HG03139 (cell line): ENCODE measurements around the gene SPP1.
"Not testable (repeated sequence)": the region's sequence is repeated elsewhere in the genome, so short reads cannot be mapped to it uniquely, and the experiment has no call there.

ENCODE experiments used
- ATAC-seq: cut with Tn5 transposase; IDR thresholded peaks from one replicate; pipeline ENCODE4 v1.9.1; 2021; ENCODE audit not compliant: unreplicated experiment

The SPP1 gene

DNA sequence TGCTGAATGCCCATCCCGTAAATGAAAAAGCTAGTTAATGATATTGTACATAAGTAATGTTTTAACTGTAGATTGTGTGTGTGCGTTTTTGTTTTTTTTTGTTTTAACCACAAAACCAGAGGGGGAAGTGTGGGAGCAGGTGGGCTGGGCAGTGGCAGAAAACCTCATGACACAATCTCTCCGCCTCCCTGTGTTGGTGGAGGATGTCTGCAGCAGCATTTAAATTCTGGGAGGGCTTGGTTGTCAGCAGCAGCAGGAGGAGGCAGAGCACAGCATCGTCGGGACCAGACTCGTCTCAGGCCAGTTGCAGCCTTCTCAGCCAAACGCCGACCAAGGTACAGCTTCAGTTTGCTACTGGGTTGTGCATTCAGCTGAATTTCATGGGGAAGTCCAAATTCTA is at the start of gene SPP1:
SPP1 (plus strand) TSS at position 249 of the 400 bp plus-strand sequence. CDS start 1,182 bp downstream, outside the sequence.
- peak; percentile 94 for ATAC-seq

DNA sequence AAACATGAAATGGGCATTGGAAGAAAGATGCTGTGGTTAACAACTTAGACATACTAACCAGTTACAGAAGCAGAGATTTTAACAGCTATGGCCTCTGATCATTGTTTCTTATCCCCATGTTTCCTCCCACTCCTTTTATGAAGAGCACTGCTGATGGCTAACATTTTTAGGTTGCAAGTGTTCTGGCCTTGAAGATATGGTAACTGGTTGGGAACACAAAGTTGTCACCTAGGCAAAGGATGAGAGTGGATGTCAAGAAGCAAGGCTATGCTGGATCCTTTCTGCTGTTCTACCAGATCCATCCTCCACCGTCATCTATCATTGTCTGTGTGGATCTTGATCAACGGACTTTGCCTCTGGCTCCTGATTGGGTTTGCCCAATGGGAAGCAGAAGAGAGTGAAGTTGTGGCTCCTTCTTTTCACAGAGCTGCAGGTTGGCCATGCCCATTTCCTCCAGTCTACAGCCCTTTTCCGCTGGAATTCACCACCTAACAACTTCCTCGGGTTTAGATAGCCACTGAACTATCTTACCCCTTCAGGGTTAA is 48.9 kb upstream of the SPP1 start:
- ATAC-seq, result no peak

DNA sequence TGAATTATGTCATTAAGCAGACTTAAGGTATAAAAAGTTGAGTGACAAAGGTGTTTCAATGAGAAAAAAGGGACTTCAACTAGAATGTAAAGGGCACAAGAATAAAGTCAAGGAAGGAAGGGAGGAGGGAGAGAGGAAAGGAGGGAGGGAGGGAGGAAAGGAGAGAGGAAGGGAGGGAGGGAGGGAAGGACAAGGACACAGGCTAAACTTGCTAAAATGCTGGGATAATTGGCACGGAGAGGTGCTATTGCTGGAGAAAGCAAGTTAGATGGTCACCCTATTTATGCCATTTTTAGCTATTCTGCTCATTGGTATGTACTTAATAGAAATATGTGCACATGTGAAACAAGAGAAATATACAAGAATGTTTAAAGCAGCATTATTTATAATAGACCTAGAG is 44.9 kb upstream of the SPP1 start:
- no peak for ATAC-seq

DNA sequence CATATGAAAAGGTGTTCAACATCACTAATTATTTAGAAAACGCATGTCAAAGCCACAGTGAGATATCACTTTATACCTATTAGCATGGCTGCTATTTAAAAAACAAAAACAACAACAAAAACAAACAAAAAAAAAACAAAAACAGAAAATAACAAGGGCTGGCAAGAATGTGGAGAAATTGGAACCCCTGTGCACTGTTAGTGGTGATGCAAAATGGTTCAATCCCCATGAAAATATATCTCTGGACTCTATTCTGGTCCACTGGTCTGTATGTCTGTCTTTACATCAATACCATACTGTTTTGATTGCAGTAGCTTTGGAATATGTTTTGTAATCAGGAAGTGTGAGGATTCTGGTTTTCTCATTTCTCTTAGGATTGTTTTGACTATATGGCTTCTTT is 43.6 kb upstream of the SPP1 start:
- no peak for ATAC-seq

DNA sequence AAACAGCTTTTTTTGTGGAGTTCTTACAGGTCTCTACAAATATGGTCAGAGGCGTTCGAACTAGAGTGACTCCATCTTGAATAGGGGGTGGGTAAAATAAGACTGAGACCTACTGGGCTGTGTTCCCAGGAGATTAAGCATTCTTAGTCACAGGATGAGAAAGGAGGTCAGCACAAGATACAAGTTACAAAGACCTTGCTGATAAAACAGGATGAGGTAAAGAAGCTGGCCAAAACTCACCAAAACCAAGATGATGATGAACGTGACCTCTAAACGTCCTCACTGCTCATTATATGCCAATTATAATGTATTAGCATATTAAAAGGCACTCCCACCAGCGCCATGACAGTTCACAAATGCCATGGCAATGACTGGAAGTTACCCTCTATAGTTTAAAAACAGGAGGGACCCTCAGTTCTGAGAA is 42.8 kb upstream of the SPP1 start:
- no peak for ATAC-seq

DNA sequence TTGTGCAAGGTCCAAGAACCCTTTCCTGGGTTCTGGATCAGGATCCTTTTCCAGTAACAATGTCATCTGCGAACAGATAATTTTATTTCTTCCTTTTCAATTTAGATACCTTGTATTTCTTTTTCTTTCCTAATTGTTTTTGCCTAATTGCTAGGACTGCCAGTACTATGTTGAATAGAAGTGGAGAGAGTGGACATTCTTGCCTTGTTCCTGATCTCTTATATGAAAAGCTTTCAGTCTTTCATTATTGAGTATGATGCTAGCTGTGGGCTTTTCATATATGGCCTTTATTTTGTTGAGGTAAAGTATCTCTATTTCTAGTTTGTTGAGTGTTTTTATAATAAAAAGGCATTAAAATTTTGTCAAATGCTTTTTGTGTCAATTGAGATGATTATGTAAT is 42.2 kb upstream of the SPP1 start:
- ATAC-seq, result no peak

DNA sequence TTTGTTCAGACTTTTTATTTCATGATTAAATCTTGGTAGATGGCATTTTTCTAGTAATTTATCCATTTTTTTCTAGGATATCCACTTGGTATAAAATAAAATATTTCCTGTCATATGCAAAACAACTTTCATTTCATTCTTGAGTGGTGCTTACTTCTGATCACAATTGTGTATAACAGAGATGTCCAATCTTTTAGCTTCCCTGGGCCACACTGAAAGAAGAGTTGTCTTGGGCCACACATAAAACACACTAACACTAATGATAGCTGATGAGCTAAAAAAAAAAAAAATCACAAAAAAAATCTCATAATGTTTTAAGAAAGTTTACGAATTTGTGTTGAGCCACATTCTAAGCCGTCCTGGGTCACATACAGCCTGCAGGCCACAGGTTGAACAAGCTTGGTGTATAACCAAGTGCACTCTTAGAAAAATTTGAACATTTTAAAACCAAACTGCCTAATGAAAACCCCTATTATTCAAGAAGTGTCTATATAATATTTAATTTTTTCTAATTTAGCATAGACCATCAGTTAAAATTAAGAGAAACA is 41.3 kb upstream of the SPP1 start:
- ATAC-seq, result no peak

DNA sequence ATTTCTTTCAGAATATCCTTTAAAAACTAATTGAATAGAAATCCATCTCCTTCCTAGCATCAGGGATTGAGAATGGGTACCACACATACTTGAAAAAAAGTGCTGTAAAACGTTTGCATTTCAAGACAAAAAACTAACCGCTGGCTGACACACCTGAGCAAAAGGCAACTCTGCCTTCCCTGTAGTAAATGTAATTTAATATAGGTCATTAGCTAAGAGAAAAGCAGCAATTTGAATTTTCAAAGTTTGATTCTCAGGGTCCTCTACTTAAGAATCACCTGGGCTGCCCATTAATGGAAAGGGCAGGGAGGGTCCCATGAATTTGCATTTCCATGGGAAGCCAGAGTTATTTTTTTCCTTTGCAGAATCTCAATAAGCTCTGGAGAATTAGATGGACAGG is 40.5 kb upstream of the SPP1 start:
- ATAC-seq, result no peak

DNA sequence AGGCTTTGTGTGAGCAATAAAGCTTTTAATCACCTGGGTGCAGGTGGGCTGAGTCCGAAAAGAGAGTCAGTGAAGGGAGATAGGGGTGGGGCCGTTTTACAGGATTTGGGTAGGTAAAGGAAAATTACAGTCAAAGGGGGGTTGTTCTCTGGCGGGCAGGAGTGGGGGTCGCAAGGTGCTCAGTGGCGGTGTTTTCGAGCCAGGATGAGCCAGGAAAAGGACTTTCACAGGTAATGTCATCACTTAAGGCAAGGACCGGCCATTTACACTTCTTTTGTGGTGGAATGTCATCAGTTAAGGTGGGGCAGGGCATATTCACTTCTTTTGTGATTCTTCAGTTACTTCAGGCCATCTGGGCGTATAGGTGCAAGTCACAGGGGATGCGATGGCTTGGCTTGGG is 39.6 kb upstream of the SPP1 start:
- ATAC-seq, result not testable (repeated sequence)

DNA sequence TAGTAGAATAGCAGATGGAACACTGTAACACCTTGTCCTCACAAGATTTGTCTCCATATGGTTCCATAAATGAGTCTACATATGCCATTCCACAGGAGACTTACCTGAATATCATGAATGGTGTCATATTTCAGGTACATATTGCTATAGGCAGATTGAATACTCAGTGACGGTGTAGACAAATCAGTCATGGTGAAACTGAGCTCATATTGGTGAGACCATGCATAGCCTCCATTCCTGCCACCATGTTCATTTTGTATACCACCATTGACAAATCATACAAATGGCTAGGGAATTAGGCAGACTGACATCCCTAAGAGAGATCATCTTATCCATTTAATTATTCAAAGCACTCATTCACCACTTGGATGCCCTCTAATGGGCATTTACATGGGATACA is 38.0 kb upstream of the SPP1 start:
- no peak for ATAC-seq

DNA sequence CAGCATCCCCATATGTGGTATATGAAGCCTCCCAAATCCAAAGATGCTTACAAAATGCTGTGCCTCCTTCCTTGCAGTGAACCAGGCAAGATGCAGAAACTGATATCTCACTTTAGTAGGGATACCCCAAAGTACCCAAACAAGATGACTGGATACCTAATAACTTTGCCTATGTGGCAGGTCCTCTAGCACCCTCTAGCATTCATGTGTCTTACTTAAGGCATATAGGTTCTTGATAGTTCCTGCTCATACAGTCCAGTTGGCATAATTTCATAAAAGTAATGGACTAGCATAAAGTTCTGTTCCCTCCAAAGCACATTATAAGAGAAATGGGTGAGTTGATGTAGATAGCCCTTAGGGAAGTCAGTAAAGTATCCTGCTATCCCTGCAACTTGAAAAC is 36.8 kb upstream of the SPP1 start:
- no peak for ATAC-seq

DNA sequence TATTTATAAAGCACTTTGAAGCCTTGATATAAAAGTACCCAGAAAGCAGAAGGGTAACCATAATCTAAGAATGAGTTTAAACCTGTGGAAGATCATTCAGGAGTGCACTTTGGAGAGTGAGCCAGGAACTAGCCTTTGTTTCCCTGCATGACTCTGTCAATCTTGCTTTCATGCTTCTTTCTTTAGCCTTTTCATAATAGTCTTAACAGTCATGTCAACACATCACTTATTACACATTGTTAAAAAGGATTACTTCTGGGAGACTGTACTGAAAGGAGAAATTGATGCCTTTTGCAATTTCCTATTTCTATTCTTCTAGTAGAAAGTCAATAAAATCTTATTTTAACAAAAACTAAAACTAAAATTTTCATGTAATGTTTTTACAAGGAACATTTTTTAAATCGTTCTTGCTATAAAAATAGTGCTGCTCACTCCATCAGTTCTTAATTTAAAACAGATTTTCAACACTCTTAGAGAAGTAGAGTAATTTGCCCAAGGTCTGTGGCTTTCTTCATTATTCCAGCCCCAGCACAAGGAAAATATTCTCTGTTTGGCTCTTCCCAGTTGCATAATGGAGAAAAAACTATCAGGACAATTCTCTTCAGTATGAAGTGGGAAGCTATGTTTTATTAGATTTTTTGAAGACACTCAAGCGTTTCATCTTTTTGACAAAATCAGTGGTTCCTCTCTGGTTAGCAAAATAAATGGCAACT is 35.4 kb upstream of the SPP1 start:
- ATAC-seq, result no peak

DNA sequence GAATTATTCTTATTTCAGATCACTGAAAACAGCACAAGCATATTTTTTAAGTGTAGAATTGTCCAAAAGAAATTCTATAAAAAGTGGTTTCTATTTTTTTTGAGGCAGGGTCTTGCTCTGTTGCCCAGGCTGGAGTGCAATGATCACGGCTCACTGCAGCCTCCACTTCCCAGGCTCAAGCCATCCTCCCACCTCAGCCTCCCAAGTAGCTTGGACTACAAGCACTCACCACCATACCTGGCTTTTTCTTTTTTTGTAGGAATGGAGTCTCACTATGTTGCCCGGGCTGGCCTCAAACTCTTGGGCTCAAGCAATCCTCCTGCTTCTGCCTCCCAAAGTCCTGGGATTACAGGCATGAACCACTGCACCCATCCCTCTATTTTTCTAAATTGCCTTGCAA is 34.7 kb upstream of the SPP1 start:
- ATAC-seq, result not testable (repeated sequence)

DNA sequence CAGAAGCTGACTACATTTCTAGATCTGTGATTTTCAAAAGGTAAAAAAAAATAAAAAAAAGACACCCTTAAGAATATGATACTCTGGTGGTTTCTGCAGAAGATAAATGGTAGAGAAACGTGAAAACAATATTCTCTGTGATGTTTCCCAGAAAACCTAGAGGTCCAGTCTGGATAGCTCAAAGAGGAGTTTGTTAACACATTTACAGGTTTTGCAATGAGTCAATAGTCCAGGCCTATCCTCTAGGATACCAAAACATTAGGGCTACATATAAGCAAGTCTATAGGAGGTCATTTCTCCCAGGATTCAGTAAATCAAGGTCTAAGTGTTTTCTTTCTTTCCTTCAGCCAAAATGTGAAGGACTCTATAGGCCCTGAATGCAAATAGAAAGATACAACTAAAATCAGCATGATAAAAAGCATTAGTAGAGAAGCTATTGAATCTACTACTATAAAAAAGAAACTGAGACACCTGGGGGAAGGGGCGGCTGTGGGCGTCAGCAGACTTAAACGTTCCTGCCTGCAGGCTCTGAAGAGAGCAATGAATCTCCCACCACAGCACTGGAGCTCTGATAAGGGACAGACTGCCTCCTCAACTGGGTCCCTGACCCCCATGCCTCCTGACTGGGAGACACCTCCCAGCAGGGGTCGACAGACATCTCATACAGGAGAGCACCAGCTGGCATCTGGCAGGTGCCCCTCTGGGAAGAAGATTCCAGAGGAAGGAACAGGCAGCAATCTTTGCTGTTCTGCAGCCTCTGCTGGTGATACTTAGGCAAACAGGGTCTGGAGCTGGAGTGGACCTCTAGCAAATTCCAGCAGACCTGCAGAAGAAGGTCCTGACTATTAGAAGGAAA is 33.7 kb upstream of the SPP1 start:
- ATAC-seq, result no peak

DNA sequence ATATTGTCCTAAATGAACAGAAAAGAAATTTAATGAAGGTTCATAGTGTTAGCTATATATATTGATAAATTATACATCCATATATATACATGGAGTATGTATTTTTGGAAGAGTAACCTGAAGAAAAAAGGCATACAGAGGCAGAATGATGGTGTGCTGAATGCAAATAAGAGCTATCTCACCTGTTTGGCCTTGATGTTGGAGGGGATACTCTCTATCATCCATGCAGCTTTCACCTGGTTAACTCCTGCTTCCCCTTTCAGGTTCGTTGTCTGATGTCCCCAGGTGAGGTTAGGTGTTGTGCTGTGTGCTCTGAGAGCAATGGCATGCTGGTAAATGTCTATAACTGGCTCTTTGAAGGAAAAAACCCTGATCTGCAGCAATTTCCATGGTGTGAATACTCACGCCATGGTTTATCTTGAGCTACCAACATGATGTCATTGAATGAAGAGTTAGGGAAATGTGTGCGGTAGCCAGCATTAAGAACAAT is 31.8 kb upstream of the SPP1 start:
- no peak for ATAC-seq

DNA sequence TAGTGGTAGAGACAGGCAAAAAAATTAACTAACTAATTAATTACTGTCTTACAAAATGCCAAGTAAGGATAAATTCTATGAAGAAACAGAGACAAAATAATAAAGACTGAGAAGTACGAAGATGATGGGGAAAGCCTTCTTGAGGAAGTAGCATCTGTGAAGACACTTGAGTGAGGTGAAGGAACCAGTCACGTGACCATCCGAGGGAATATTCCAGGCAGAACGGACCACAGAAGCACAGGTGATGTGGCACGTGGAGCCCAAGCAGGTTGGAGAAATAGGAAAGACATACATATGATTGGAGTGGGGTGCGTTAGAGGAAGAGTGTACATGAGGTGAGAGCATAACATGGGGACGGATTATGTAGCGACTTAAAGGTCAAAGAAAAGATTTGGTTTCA is 30.5 kb upstream of the SPP1 start:
- ATAC-seq, result no peak

DNA sequence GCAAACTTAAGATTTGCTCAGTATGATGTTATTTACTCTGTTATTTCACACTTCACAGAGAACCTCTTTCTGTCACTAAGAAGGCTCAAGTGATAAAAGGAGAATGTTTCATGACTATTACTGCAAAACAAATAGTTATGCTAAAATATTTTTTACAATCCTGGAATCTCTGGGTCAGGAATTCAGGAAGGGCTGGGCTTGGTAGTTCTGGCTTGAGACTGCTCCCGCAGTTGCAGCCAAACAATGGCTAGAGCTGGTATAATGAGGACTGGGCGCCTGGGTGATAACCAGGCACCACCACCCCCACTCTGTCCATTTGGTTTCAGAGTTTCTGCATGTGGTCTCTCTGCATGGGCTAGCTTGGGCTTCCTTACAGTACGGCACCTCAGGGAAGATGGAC is 28.7 kb upstream of the SPP1 start:
- no peak for ATAC-seq

DNA sequence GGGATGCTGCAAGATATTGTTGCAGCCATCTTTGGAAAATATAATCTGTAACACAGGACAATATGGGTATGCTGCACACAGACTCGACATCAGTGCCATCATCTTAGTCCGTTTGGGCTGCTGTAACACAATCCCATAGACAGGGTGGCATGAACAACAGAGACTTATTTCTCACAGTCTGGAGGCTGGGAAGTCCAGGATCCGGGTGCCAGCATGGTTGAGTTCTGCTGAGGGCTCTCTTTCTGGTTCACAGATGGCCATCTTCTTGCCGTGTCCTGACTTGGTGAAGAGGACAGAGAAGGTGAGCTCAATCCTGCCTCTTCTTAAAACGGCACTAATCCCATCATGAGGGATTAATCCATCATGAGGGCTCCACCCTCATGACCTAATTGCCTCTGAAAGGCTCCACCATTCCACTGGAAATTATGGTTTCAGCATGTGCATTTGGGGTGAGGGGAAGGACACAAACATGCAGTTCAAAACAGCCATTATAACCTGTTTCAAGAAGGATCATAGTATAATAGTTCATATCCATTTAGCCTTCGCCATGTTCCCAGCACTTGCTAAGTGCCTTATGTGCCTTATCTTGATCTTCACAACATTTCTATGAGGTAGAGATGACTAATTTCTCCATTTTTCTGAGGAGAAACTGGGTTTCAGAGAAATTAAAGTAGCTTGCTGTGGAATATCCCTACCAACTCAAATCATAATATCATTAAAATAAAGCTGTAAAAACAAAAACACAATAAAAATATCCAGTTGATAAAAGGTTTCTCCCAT is 27.9 kb upstream of the SPP1 start:
- no peak for ATAC-seq

DNA sequence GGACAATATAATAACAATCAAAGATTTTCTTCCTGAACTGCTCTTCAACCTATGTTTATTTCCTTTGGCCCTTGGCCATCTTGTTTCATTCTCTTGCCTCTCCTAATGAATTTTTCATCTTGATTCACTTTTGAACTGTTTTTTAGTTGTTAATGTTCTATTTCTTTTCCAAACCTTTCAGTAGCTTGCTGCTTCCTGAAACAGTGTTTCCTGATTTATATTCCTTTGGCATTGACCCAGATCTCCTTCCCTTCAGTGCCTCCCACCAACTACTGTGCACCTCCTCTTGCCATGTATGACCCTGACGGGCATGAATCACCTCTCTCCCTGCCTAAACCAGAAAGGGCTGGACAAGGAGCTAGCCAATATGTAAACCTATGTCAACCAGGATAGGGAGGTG is 25.6 kb upstream of the SPP1 start:
- ATAC-seq, result no peak

DNA sequence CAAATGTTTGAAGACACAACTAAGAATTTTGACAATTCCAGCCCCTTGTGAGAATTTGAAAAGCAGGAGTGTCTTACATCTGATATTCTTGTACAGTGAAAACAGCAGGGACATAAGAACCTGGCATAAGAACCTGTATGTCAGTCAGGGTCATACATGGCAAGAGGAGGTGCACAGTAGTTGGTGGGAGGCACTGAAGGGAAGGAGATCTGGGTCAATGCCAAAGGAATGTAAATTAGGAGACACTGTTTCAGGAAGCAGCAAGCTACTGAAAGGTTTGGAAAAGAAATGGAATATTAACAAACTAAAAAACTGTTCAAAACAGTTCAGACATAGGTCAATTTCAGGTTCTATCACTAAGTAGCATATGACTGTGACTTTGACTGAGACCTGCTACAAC is 25.0 kb upstream of the SPP1 start:
- ATAC-seq, result no peak

DNA sequence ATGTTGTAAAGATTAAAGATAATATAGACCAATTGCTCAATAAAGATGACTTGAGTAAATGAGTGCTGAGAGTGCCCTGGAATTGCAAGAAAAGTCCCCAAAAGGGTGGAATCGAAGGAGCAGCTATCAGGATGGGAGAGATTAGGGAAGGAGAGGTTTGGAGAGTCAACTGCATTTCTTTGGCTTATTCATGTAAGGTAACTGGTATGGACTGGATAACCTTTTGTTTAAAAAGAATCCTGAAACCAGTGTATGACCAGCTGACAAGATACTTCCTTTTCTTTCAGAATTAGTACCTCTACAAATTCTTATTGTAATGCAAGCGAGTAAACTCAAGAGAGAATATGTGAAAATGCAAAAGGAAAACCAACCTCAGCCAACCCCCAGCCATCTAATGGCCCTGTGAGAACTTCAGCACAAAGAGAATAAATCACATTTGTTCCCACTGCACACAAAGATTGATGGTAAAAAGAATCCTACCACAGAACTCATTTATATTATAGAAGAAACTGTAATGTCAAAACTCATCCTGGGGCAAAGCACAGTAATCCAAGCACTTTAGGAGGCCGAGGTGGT is 24.5 kb upstream of the SPP1 start:
- no peak for ATAC-seq
